Hair follicle dermal papilla cell (primary cell): ENCODE data around the gene PCDHAC2. TPM values are rescaled to one million over a fixed set of nuclear protein-coding genes. Genes with fewer than 3 reads are reported as not detected.

Experiments used
- small RNA-seq: library from RNA; depleted of rRNA; stranded (forward); fragments of <200 nt; gene quantifications from one replicate; pipeline ENCODE3, GENCODE V24; 2012
- total RNA-seq: library from RNA; depleted of rRNA; stranded (reverse); fragments of >200 nt; gene quantifications from 2 replicates; pipeline ENCODE4 v1.2.3, GENCODE V29; 2012

The PCDHAC2 gene
- 0.73 and 1.8 TPM in 2 replicates for total RNA-seq

GRCh38 chr5:140966293-140967225 lies at the start of gene PCDHAC2:
Gene PCDHAC2 (plus strand): TSS chr5:140966476. CDS start chr5:140966767, 291 bp downstream.

GRCh38 chr5:140925806-140926442 lies 40.4 kb upstream of the PCDHAC2 start, which contains the start of gene PCDHAC1:
Gene PCDHAC1 (plus strand): TSS chr5:140926299. CDS start chr5:140926893, 594 bp downstream.

Small RNA genes lying within 50 kb of the gene (small RNA-seq; reads per million reads assigned to genes)
- gene AC010223.1: not detected

Other genes starting within 250 kb of the PCDHAC2 start
- under 0.01 TPM in 1 of 2 replicates, not detected in the other for gene PCDHA1, start 180.3 kb upstream of the PCDHAC2 start, total RNA-seq
- 0.12 and 0.16 TPM in 2 replicates for gene PCDHA2, start 171.6 kb upstream of the PCDHAC2 start, total RNA-seq
- gene PCDHA3, start 165.4 kb upstream of the PCDHAC2 start, total RNA-seq: 0.32 and 0.61 TPM in 2 replicates
- 0.49 and 1.1 TPM in 2 replicates for gene PCDHA4, start 159.4 kb upstream of the PCDHAC2 start, total RNA-seq
- gene PCDHA5, start 144.9 kb upstream of the PCDHAC2 start, total RNA-seq: 0.16 and 0.24 TPM in 2 replicates
- gene PCDHA6, start 138.5 kb upstream of the PCDHAC2 start, total RNA-seq: 1.1 and 2.1 TPM in 2 replicates
- gene PCDHA7, start 132.2 kb upstream of the PCDHAC2 start, total RNA-seq: 0.36 and 0.49 TPM in 2 replicates
- 0.16 and 0.24 TPM in 2 replicates for gene PCDHA8, start 125.3 kb upstream of the PCDHAC2 start, total RNA-seq
- 0.16 and 0.36 TPM in 2 replicates for gene PCDHA9, start 118.1 kb upstream of the PCDHAC2 start, total RNA-seq
- gene PCDHA10, start 110.6 kb upstream of the PCDHAC2 start, total RNA-seq: 0.32 and 0.85 TPM in 2 replicates
- 0.24 and 0.49 TPM in 2 replicates for gene PCDHA11, start 97.5 kb upstream of the PCDHAC2 start, total RNA-seq
- 0.16 and 0.36 TPM in 2 replicates for gene PCDHA12, start 91.2 kb upstream of the PCDHAC2 start, total RNA-seq
- 0.32 and 0.36 TPM in 2 replicates for gene PCDHA13, start 84.4 kb upstream of the PCDHAC2 start, total RNA-seq
- 0.36 and 0.49 TPM in 2 replicates for gene PCDHAC1, start 40.2 kb upstream of the PCDHAC2 start, total RNA-seq
- gene PCDHB1, start 84.9 kb downstream of the PCDHAC2 start, total RNA-seq: not detected in 2 replicates
- 6.8 and 7.0 TPM in 2 replicates for gene PCDHB2, start 128.1 kb downstream of the PCDHAC2 start, total RNA-seq
- 1.2 and 1.8 TPM in 2 replicates for gene PCDHB3, start 134.0 kb downstream of the PCDHAC2 start, total RNA-seq
- 0.49 TPM in 2 replicates for gene PCDHB4, start 155.3 kb downstream of the PCDHAC2 start, total RNA-seq
- 1.1 and 1.2 TPM in 2 replicates for gene PCDHB5, start 168.7 kb downstream of the PCDHAC2 start, total RNA-seq
- gene PCDHB6, start 183.6 kb downstream of the PCDHAC2 start, total RNA-seq: 0.49 and 0.73 TPM in 2 replicates
- gene PCDHB7, start 206.2 kb downstream of the PCDHAC2 start, total RNA-seq: 1.1 and 2.1 TPM in 2 replicates
- gene PCDHB8, start 211.3 kb downstream of the PCDHAC2 start, total RNA-seq: 1.2 and 1.5 TPM in 2 replicates
- 0.81 and 1.8 TPM in 2 replicates for gene PCDHB16, start 215.9 kb downstream of the PCDHAC2 start, total RNA-seq
- 0.97 and 2.2 TPM in 2 replicates for gene PCDHB9, start 220.7 kb downstream of the PCDHAC2 start, total RNA-seq
- gene PCDHB10, start 225.9 kb downstream of the PCDHAC2 start, total RNA-seq: 0.81 and 0.97 TPM in 2 replicates
- gene PCDHB11, start 233.2 kb downstream of the PCDHAC2 start, total RNA-seq: 0.73 and 0.81 TPM in 2 replicates
- 0.32 and 0.97 TPM in 2 replicates for gene PCDHB12, start 242.2 kb downstream of the PCDHAC2 start, total RNA-seq
- 1.2 and 1.3 TPM in 2 replicates for gene PCDHB13, start 247.4 kb downstream of the PCDHAC2 start, total RNA-seq